Measurements from ENCODE around the gene IGF1R.

The IGF1R gene

GRCh38 chr15:98625614-98626013, 22.7 kb upstream of the IGF1R start:
- Mint-ChIP-seq H3K4me1 (no peaks in the 10 kb centered on the region), H3K27me3 (peaks cover 20 to 26% of the 10 kb centered on the region in 2 donors), H3K4me3 (no peak overlapping the region), H3K36me3 (no peaks in the 10 kb centered on the region), H3K9me3 (no peaks in the 10 kb centered on the region), H3K27ac (no peak overlapping the region)
- ATAC-seq (replicated peaks) (no peak), DNase-seq (no peak)

- Mint-ChIP-seq H3K27me3 (peaks cover 20 to 22% of the 10 kb centered on the region in 2 donors), H3K36me3 (no peaks in the 10 kb centered on the region), H3K9me3 (no peaks in the 10 kb centered on the region)
Observed at GRCh38 chr15:98626153-98626552, 22.2 kb upstream of the IGF1R start.

GRCh38 chr15:98628216-98628615, 20.1 kb upstream of the IGF1R start:
- ATAC-seq (replicated peaks) = no peak
- H3K4me1 Mint-ChIP-seq = no peaks in the 10 kb centered on the region
- no peak overlapping the region for H3K27ac Mint-ChIP-seq

More at GRCh38 chr15:98626153-98626552, 22.2 kb upstream of the IGF1R start:
- H3K4me3 Mint-ChIP-seq = no peak overlapping the region
- no peak overlapping the region for H3K27ac Mint-ChIP-seq
- no peaks in the 10 kb centered on the region for H3K4me1 Mint-ChIP-seq
- DNase-seq = no peak
- no peak for ATAC-seq (replicated peaks)

GRCh38 chr15:98635848-98636247, 12.5 kb upstream of the IGF1R start:
- Mint-ChIP-seq H3K9me3 (no peaks in the 10 kb centered on the region), H3K36me3 (no peaks in the 10 kb centered on the region), H3K4me1 (no peaks in the 10 kb centered on the region), H3K27me3 (peaks cover 15 to 41% of the 10 kb centered on the region in 2 donors), H3K27ac (no peak overlapping the region), H3K4me3 (no peak overlapping the region)
- DNase-seq = no peak
- no peak for ATAC-seq (replicated peaks)

More at GRCh38 chr15:98628216-98628615, 20.1 kb upstream of the IGF1R start:
- Mint-ChIP-seq H3K36me3 (no peaks in the 10 kb centered on the region), H3K27me3 (peaks cover 18 to 28% of the 10 kb centered on the region in 2 donors), H3K9me3 (no peaks in the 10 kb centered on the region), H3K4me3 (no peak overlapping the region)
- DNase-seq = no peak

GRCh38 chr15:98643115-98643514, 5.2 kb upstream of the IGF1R start:
- H3K27ac Mint-ChIP-seq = no peak overlapping the region
- peaks cover 0 to 5% of the 10 kb centered on the region in 2 donors for H3K4me1 Mint-ChIP-seq
- ATAC-seq (replicated peaks) = no peak

GRCh38 chr15:98646546-98647025, 1.8 kb upstream of the IGF1R start:
- peaks cover 7 to 20% of the 10 kb centered on the region in 2 donors for H3K4me1 Mint-ChIP-seq
- peaks cover 13 to 19% of the 10 kb centered on the region in 2 donors for H3K27me3 Mint-ChIP-seq
- ATAC-seq (replicated peaks) (no peak), DNase-seq (no peak)
- H3K27ac Mint-ChIP-seq = no peak overlapping the region
- peak overlapping the region; percentile 82 to 86 for H3K4me3 Mint-ChIP-seq
- H3K9me3 Mint-ChIP-seq = no peaks in the 10 kb centered on the region
- H3K36me3 Mint-ChIP-seq = peaks cover 0 to 6% of the 10 kb centered on the region in 2 donors

More at GRCh38 chr15:98643115-98643514, 5.2 kb upstream of the IGF1R start:
- Mint-ChIP-seq H3K4me3 (no peak overlapping the region), H3K27me3 (peaks cover 10 to 12% of the 10 kb centered on the region in 2 donors), H3K36me3 (no peaks in the 10 kb centered on the region), H3K9me3 (no peaks in the 10 kb centered on the region)
- no peak for DNase-seq

- H3K9me3 Mint-ChIP-seq = no peaks in the 10 kb centered on the region
- H3K4me1 Mint-ChIP-seq = peaks cover 9 to 26% of the 10 kb centered on the region in 2 donors
- peak overlapping the region; percentile 83 for H3K27ac Mint-ChIP-seq
- DNase-seq = peak; percentile 54
- H3K27me3 Mint-ChIP-seq = peaks cover 19 to 26% of the 10 kb centered on the region in 2 donors
- ATAC-seq (replicated peaks) = peak; percentile 53 to 60
- peaks cover 0 to 6% of the 10 kb centered on the region in 2 donors for H3K36me3 Mint-ChIP-seq
- peak overlapping the region; percentile 82 to 86 for H3K4me3 Mint-ChIP-seq
Observed at GRCh38 chr15:98647026-98647773, 1.1 kb upstream of the IGF1R start.

GRCh38 chr15:98648654-98649471, 524 bp downstream of the IGF1R start:
- Mint-ChIP-seq H3K9me3 (no peaks in the 10 kb centered on the region), H3K4me1 (peaks cover 14 to 30% of the 10 kb centered on the region in 2 donors), H3K27me3 (peaks cover 23 to 37% of the 10 kb centered on the region in 2 donors), H3K27ac (peak overlapping the region; percentile 96), H3K4me3 (peak overlapping the region; percentile 88 to 92), H3K36me3 (peaks cover 0 to 6% of the 10 kb centered on the region in 2 donors)
- ATAC-seq (replicated peaks) (peak; percentile 21 to 30), DNase-seq (peak; percentile 23)

GRCh38 chr15:98649472-98650416, 1.4 kb downstream of the IGF1R start:
- Mint-ChIP-seq H3K9me3 (no peaks in the 10 kb centered on the region), H3K36me3 (peaks cover 0 to 6% of the 10 kb centered on the region in 2 donors), H3K27me3 (peaks cover 29 to 37% of the 10 kb centered on the region in 2 donors), H3K4me1 (peaks cover 14 to 30% of the 10 kb centered on the region in 2 donors), H3K4me3 (peak overlapping the region; percentile 88 to 92), H3K27ac (peak overlapping the region; percentile 93)
- ATAC-seq (replicated peaks) (no peak), DNase-seq (peak; percentile 18)

- peak overlapping the region; percentile 84 to 88 for H3K4me3 Mint-ChIP-seq
- peak overlapping the region; percentile 93 for H3K27ac Mint-ChIP-seq
- peaks cover 31 to 37% of the 10 kb centered on the region in 2 donors for H3K27me3 Mint-ChIP-seq
- DNase-seq (peak; percentile 11), ATAC-seq (replicated peaks) (no peak)
- peaks cover 0 to 6% of the 10 kb centered on the region in 2 donors for H3K36me3 Mint-ChIP-seq
- no peaks in the 10 kb centered on the region for H3K9me3 Mint-ChIP-seq
- peaks cover 14 to 30% of the 10 kb centered on the region in 2 donors for H3K4me1 Mint-ChIP-seq
Observed at GRCh38 chr15:98650417-98651035, 2.2 kb downstream of the IGF1R start.

GRCh38 chr15:98651036-98651481, 2.7 kb downstream of the IGF1R start:
- ATAC-seq (replicated peaks) (no peak), DNase-seq (no peak)
- H3K9me3 Mint-ChIP-seq = no peaks in the 10 kb centered on the region

GRCh38 chr15:98651581-98652220, 3.4 kb downstream of the IGF1R start:
- Mint-ChIP-seq H3K27ac (peak overlapping the region; percentile 93), H3K27me3 (peaks cover 31 to 36% of the 10 kb centered on the region in 2 donors), H3K4me1 (peaks cover 14 to 28% of the 10 kb centered on the region in 2 donors), H3K4me3 (peak overlapping the region; percentile 84 to 88), H3K36me3 (peaks cover 0 to 6% of the 10 kb centered on the region in 2 donors), H3K9me3 (no peaks in the 10 kb centered on the region)
- DNase-seq = no peak
- no peak for ATAC-seq (replicated peaks)

More at GRCh38 chr15:98651036-98651481, 2.7 kb downstream of the IGF1R start:
- Mint-ChIP-seq H3K4me1 (peaks cover 14 to 30% of the 10 kb centered on the region in 2 donors), H3K4me3 (peak overlapping the region; percentile 84 to 88), H3K36me3 (peaks cover 0 to 6% of the 10 kb centered on the region in 2 donors), H3K27me3 (peaks cover 31 to 37% of the 10 kb centered on the region in 2 donors), H3K27ac (peak overlapping the region; percentile 93)

Measured in stimulated activated naive B cell treated with anti-CD40 and anti-IgM and Interleukin-4, amounts not matched to agents 10 μg/mL and 1 μg/mL and 100 μg/mL, for 72 hours (primary cell).